GM12892 (cell line): ENCODE results near the gene GOLGA8B.

Experiments used
- POLR2A ChIP-seq: IDR thresholded peaks from 2 replicates; pipeline ENCODE4 v1.6.1; 2011; ENCODE audit warnings: low read depth, low read length, control low read depth
- POLR2AphosphoS5 ChIP-seq: IDR thresholded peaks from 2 replicates; pipeline ENCODE4 v1.6.1; 2011; ENCODE audit warnings: low read depth, low read length, control low read depth
- TAF1 ChIP-seq: IDR thresholded peaks from 2 replicates; pipeline ENCODE4 v1.6.1; 2011; ENCODE audit warnings: low read depth, mild to moderate bottlenecking, control low read depth, low read length, borderline replicate concordance

DNA sequence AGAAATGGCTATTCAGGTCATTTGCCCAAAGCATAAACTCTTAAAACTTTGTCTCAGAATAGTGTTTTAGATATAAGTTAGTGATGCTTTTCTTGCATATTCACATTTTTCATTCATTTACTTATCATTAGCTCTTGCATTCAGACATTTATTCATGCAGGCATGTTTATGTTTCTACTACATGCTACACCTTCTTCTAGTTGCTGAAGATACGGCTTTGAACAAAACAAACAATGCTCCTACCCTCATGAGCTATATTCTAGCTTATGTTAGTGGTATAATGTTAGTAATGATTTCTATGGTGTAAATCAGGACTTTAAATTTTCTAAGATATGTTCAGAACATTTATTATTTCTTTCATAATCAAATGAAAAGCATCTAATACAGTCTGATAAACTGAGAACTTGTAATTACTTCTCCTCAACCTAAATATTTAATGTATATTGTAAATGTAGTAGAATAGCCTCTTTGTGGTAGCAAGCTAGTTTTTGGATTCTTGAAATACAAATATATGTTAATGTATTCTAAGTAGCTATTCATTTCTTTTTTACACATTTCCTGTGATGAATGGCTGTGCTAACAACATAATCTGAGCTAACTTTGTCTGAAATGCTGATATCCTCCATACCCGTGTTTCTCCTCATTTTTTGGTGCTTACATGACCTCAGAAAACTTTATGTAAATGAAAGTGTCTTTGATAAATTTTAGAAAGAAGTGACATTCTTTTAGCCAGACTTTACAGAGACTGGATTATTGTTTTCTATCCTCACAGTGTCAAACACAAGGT is 15.5 kb upstream of the GOLGA8B start:
- TF ChIP-seq POLR2AphosphoS5 (no peak), POLR2A (no peak), TAF1 (no peak)
